ENCODE measurements around the gene SPATA46.
"Not testable (repeated sequence)": the region's sequence is repeated elsewhere in the genome, so short reads cannot be mapped to it uniquely, and the experiment has no call there.

The SPATA46 gene

GRCh38 chr1:162353078-162353477 lies 23.6 kb downstream of the SPATA46 start:
- no peak for DNase-seq

- DNase-seq, result not testable (repeated sequence)
Observed at GRCh38 chr1:162351874-162352273, 24.8 kb downstream of the SPATA46 start.

- DNase-seq, result no peak
Observed at GRCh38 chr1:162351246-162351842, 25.3 kb downstream of the SPATA46 start.

- no peak for DNase-seq
Observed at GRCh38 chr1:162349635-162350330, 26.9 kb downstream of the SPATA46 start.

GRCh38 chr1:162347281-162347680 lies 29.4 kb downstream of the SPATA46 start:
- no peak for DNase-seq

GRCh38 chr1:162343470-162343869 lies 33.2 kb downstream of the SPATA46 start:
- DNase-seq, result no peak

DNA sequence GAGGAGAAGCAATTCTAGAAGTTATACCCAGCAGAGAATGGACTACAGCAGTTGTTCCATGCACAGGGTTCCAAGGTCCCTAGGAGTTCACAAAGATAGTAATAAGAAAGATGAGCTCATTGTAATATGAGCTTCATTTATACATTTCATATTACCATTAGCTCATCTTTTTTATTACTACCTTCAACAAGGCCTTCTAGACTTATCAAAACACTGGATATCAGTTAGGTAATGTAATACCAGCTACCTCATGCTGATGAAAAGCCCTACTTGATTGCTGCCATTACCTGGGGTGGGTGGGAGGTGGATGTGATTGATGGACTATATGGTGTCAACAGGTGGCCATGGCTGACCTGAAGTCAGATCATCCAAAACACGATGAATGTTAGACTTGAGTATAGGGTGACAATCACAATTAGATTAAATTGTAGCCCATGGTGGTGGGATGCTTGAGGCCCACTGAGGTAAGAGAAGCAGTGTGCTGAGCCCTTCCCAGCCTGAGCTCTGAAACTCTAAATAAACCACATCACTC lies 34.1 kb downstream of the SPATA46 start:
- no peak for DNase-seq

DNA sequence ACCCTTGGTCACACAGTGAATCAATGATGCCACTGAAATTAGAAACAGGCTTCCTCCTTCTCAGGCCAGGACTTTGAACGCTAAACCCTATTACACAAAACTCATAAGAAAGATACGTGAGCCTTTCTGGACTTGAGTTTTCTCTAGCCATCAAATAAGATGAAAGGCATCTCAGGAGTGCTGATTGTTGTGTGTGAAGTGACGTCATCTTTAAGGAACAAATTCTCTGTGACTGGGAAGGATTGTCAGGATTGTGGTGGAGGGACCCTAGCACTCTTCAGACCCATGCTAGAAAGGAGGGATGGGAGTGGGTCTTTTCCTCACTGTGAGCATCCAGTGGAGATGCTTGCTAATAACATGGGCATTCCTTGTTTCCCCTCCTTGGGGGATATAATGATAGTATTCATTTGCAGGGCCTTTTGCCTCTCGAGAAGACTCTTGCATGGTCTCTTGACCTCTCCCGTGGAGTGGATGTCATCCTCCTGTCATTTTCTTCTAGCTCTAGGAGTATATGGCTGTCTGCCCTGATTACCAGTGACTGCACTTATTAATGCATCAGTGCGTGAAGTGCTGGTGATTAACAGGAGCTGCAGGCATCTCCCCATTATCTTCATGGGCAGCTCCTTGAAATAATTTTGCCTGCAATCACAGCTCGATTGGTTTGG lies 39.9 kb downstream of the SPATA46 start:
- no peak for DNase-seq

DNA sequence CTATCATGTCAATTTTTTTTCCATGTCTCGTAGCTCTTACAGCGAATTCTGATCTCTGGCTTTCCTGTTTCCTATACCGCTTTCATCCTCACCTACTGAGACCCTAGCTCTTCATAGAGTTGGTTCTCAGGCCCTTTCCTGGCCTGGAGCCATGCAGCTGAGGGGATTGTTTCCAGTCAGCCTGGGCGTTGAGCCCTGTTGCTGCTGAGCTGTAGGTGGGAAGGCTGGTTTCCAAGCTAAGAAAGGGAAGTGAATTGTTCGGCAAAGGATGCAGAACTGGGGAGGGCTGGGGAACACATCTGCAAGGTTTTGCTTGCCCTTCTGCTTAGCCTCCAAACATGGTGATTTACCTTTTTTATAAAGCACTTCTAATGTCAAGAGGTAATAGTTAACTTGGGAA lies 41.5 kb downstream of the SPATA46 start:
- peak in 7 of 14 donors; percentile 2 to 33 (median 15) for DNase-seq

GRCh38 chr1:162333991-162334390 lies 42.7 kb downstream of the SPATA46 start:
- DNase-seq, result no peak

GRCh38 chr1:162329826-162330225 lies 46.8 kb downstream of the SPATA46 start:
- no peak for DNase-seq

- no peak for DNase-seq
Observed at GRCh38 chr1:162328512-162328911, 48.1 kb downstream of the SPATA46 start.

DNA sequence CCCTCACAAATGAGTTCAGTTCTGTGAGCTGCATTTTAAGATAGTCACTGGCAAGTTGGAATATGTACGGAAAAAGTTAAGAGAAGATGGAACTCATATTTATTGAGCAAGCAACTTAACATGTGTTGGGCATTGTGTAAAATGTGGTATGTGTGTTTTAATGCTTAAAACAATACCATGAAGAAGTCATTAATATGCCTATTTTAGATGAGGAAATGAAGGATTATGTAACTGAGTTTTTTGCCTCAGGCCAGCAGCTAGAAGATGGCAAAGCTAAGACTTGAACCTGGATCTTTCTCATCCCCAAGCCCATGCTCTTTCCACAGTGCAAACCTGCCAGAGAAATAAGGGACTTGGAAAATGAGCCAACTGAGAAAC lies 48.9 kb downstream of the SPATA46 start:
- DNase-seq, result no peak

DNA sequence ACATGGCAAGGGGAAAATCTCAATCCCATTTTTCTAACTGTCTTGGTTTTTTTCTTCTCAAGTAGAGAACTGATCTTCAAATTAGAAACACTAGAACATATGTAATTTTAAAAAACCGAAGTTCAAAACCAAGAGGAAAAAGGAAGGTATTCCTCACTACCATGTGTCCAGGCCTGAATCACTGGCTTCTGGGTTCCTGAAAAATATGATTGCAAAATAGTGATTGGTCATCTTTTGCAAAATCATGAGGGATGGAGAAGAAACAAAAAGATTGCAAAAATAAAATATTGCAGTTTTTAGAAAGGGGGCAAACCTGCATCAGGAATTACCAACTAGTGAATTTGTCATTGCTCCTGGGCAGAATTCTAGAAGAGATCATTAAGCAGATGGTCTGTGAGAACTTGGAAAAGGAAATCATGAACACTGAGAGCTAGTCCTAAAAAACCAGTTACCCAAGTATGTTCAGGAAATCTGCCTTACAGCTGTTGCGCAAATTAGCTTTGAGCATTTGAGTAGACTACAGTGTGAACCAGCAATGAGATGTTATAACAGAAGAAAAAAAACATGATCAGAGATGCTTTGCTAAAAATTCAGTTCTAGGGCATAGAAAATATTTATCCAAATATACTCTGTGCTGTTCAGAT lies 49.4 kb downstream of the SPATA46 start:
- no peak for DNase-seq

DNA sequence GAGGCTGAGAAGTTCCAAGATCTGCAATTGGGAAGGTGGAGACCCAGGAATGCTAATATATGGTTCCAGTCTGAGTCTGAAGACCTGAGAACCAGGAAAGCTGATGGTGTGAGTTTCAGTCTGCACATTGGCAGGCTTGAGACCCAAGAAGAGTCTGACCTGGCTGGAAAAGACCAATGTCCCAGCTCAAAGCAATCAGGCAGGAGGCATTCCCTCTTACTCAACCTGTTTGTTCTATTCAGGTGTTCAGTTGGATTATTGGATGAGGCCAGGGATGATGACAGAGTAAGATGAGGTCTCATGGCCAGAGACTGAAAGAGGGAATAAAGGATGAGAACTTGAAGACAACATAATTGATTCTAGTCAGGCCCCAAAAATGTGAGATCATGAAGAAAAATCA lies 50.1 kb downstream of the SPATA46 start:
- DNase-seq, result no peak

GRCh38 chr1:162324396-162324795 lies 52.3 kb downstream of the SPATA46 start:
- no peak for DNase-seq

All from C1 segment of cervical spinal cord (tissue), 14 donors.